CD4-positive, alpha-beta T cell treated with Interleukin-12 subunit alpha and Interleukin-12 subunit beta, for 1 hour (primary cell): ENCODE measurements around the gene DEFB124.
"Not testable (repeated sequence)": the region's sequence is repeated elsewhere in the genome, so short reads cannot be mapped to it uniquely, and the experiment has no call there.

Experiments used
- DNase-seq: peaks from one replicate; pipeline ENCODE4 v3.0.0-alpha.2; 2020

DEFB124 gene

GRCh38 chr20:31474758-31475427 lies at the start of gene DEFB124, which contains the start of gene REM1:
Gene DEFB124, minus strand, starts transcription at chr20:31475127. Its CDS starts 2,114 bp downstream, at chr20:31473013.
Gene REM1, plus strand, starts transcription at chr20:31475288. Its CDS starts 1,158 bp downstream, at chr20:31476446.
- no peak for DNase-seq

GRCh38 chr20:31523361-31524283 lies 48.7 kb upstream of the DEFB124 start:
- DNase-seq = peak; percentile 14

- DNase-seq = no peak
These were observed 47.8 kb upstream of the DEFB124 start for GRCh38 chr20:31522731-31523130.

GRCh38 chr20:31521267-31521666 lies 46.3 kb upstream of the DEFB124 start:
- DNase-seq = not testable (repeated sequence)

GRCh38 chr20:31517373-31517772 lies 42.4 kb upstream of the DEFB124 start:
- no peak for DNase-seq

- peak; percentile 4 for DNase-seq
These were observed 41.7 kb upstream of the DEFB124 start for GRCh38 chr20:31516651-31517050.

- no peak for DNase-seq
These were observed 41.2 kb upstream of the DEFB124 start for GRCh38 chr20:31516166-31516565.

- DNase-seq = peak; percentile 6
These were observed 40.8 kb upstream of the DEFB124 start for GRCh38 chr20:31515775-31516107.

- DNase-seq = no peak
These were observed 40.3 kb upstream of the DEFB124 start for GRCh38 chr20:31515072-31515774.

- peak; percentile 91 for DNase-seq
These were observed 39.5 kb upstream of the DEFB124 start, which contains the start of gene HM13 for GRCh38 chr20:31514154-31515071. Gene HM13, plus strand, starts transcription at chr20:31514442. Its CDS starts 110 bp downstream, at chr20:31514552.

GRCh38 chr20:31508517-31509244 lies 33.8 kb upstream of the DEFB124 start:
- no peak for DNase-seq

- no peak for DNase-seq
These were observed 31.0 kb upstream of the DEFB124 start for GRCh38 chr20:31505903-31506302.

- peak; percentile 76 for DNase-seq
These were observed 28.2 kb upstream of the DEFB124 start for GRCh38 chr20:31502884-31503673.

GRCh38 chr20:31500527-31500926 lies 25.6 kb upstream of the DEFB124 start:
- no peak for DNase-seq

GRCh38 chr20:31497838-31498540 lies 23.1 kb upstream of the DEFB124 start:
- DNase-seq = no peak

GRCh38 chr20:31496761-31497295 lies 21.9 kb upstream of the DEFB124 start:
- no peak for DNase-seq

GRCh38 chr20:31494131-31494530 lies 19.2 kb upstream of the DEFB124 start:
- DNase-seq = no peak

- no peak for DNase-seq
These were observed 15.8 kb upstream of the DEFB124 start for GRCh38 chr20:31490752-31491151.

- DNase-seq = no peak
These were observed 14.2 kb upstream of the DEFB124 start for GRCh38 chr20:31489152-31489551.

GRCh38 chr20:31488115-31488514 lies 13.2 kb upstream of the DEFB124 start:
- DNase-seq = no peak
